WTC11 (cell line): Measurements from ENCODE around the gene SH3D19. TPM values are rescaled to one million over a fixed set of nuclear protein-coding genes. Genes with fewer than 3 reads are reported as not detected.

ENCODE experiments used
- ATAC-seq: fragments of 200-7000 bp; cut with Tn5 transposase; 2 replicates; pipeline ENCODE4 v1.10.0; 2021; ENCODE audit warnings: mild to moderate bottlenecking, moderate library complexity
- CTCF ChIA-PET: fragments of 300-600 bp; sonication (Branson Sonifier 250); formaldehyde crosslinking; loops from one replicate; lab custom pipeline; 2021; ENCODE audit warnings: antibody characterized with exemption; lab: Charles Lee
- POLR2A ChIA-PET: fragments of 350-600 bp; sonication (Branson Sonifier 250); formaldehyde crosslinking; loops from one replicate; lab custom pipeline; 2021; ENCODE audit warnings: antibody characterized with exemption; lab: Charles Lee
- DNase-seq: peaks from one replicate; pipeline ENCODE4 v3.0.0; 2021; ENCODE audit warnings: low spot score
- H3K27ac Mint-ChIP-seq: 2 replicates; pipeline ENCODE4 v1.8.0; 2021; ENCODE audit warnings: mixed read lengths
- H3K27me3 Mint-ChIP-seq: 2 replicates; pipeline ENCODE4 v1.8.0; 2021; ENCODE audit warnings: low read depth, mild to moderate bottlenecking, moderate library complexity, mixed read lengths
- H3K36me3 Mint-ChIP-seq: 2 replicates; pipeline ENCODE4 v1.8.0; 2021; ENCODE audit warnings: mixed read lengths
- H3K4me1 Mint-ChIP-seq: 2 replicates; pipeline ENCODE4 v1.8.0; 2022; ENCODE audit warnings: mixed read lengths
- H3K4me3 Mint-ChIP-seq: 2 replicates; pipeline ENCODE4 v1.8.0; 2021; ENCODE audit warnings: mild to moderate bottlenecking, moderate library complexity, mixed read lengths
- H3K9me3 Mint-ChIP-seq: 2 replicates; pipeline ENCODE4 v1.8.0; 2021; ENCODE audit warnings: mixed read lengths
- AFF4 ChIP-seq: sonication (generic); formaldehyde crosslinking; IDR thresholded peaks from 2 replicates; pipeline ENCODE4 v1.8.1; 2023; ENCODE audit warnings: mild to moderate bottlenecking, missing genetic modification reagents, borderline replicate concordance
- ATF1 ChIP-seq: sonication (generic); formaldehyde crosslinking; IDR thresholded peaks from 2 replicates; pipeline ENCODE4 v1.8.1; 2023; ENCODE audit warnings: mild to moderate bottlenecking, moderate library complexity, missing genetic modification reagents
- ATF3 ChIP-seq: sonication (generic); formaldehyde crosslinking; conservative IDR thresholded peaks from 2 replicates; pipeline ENCODE4 v1.8.1; 2022; ENCODE audit warnings: mild to moderate bottlenecking, missing genetic modification reagents
- CBFB ChIP-seq: sonication (generic); formaldehyde crosslinking; IDR thresholded peaks from 2 replicates; pipeline ENCODE4 v1.8.1; 2022; ENCODE audit warnings: mild to moderate bottlenecking, low read depth, missing genetic modification reagents
- CREB1 ChIP-seq: sonication (generic); formaldehyde crosslinking; IDR thresholded peaks from 2 replicates; pipeline ENCODE4 v1.8.0; 2023; ENCODE audit warnings: mild to moderate bottlenecking, missing genetic modification reagents
- EMX1 ChIP-seq: fragments of 250-450 bp; sonication (Bioruptor Pico); IDR thresholded peaks from 2 replicates; pipeline ENCODE4 v1.8.0; 2021; ENCODE audit warnings: mild to moderate bottlenecking
- FOXP4 ChIP-seq: sonication (generic); formaldehyde crosslinking; IDR thresholded peaks from 2 replicates; pipeline ENCODE4 v1.8.0; 2022; ENCODE audit warnings: mild to moderate bottlenecking, missing genetic modification reagents
- IRF2 ChIP-seq: sonication (generic); formaldehyde crosslinking; IDR thresholded peaks from 2 replicates; pipeline ENCODE4 v1.8.0; 2022; ENCODE audit warnings: low read depth, missing genetic modification reagents, borderline replicate concordance
- NFATC4 ChIP-seq: fragments of 250-450 bp; sonication (Bioruptor Pico); IDR thresholded peaks from 2 replicates; pipeline ENCODE4 v1.9.0; 2021; ENCODE audit warnings: mild to moderate bottlenecking
- NFE2L1 ChIP-seq: sonication (generic); formaldehyde crosslinking; IDR thresholded peaks from 2 replicates; pipeline ENCODE4 v1.8.1; 2023; ENCODE audit warnings: missing genetic modification reagents
- NFYB ChIP-seq: sonication (generic); formaldehyde crosslinking; conservative IDR thresholded peaks from 2 replicates; pipeline ENCODE4 v1.8.0; 2022; ENCODE audit warnings: low read depth, missing genetic modification reagents
- NR1H2 ChIP-seq: sonication (generic); formaldehyde crosslinking; IDR thresholded peaks from 2 replicates; pipeline ENCODE4 v1.9.0; 2021; ENCODE audit warnings: mild to moderate bottlenecking, moderate library complexity, missing genetic modification reagents
- OVOL2 ChIP-seq: fragments of 250-450 bp; sonication (Bioruptor Pico); IDR thresholded peaks from 2 replicates; pipeline ENCODE4 v1.9.0; 2021; ENCODE audit warnings: mild to moderate bottlenecking, borderline replicate concordance
- SP1 ChIP-seq: sonication (generic); formaldehyde crosslinking; conservative IDR thresholded peaks from 2 replicates; pipeline ENCODE4 v1.8.1; 2022; ENCODE audit warnings: missing genetic modification reagents
- ZMAT4 ChIP-seq: fragments of 250-450 bp; sonication (Bioruptor Pico); IDR thresholded peaks from 2 replicates; pipeline ENCODE4 v1.9.0; 2021; ENCODE audit warnings: mild to moderate bottlenecking
- ZNF671 ChIP-seq: fragments of 250-450 bp; sonication (Bioruptor Pico); IDR thresholded peaks from 2 replicates; pipeline ENCODE4 v1.8.0; 2021; ENCODE audit warnings: mild to moderate bottlenecking
- total RNA-seq: library from RNA; stranded (reverse); gene quantifications from 3 replicates; pipeline ENCODE4 v1.2.3, GENCODE V29; 2021
- TF ChIP-seq, protein P1 (sequence below): sonication (generic); formaldehyde crosslinking; IDR thresholded peaks from 2 replicates; pipeline ENCODE4 v1.8.0; 2022; ENCODE audit warnings: mild to moderate bottlenecking, missing genetic modification reagents
- TF ChIP-seq, protein P2 (sequence below): fragments of 200-600 bp; IDR thresholded peaks from 2 replicates; pipeline ENCODE4 v1.8.0; 2022; ENCODE audit warnings: antibody characterized with exemption
- TF ChIP-seq, protein P3 (sequence below): sonication (generic); formaldehyde crosslinking; IDR thresholded peaks from 2 replicates; pipeline ENCODE4 v1.8.1; 2023; ENCODE audit warnings: mild to moderate bottlenecking, missing genetic modification reagents, moderate library complexity
- TF ChIP-seq, protein P4 (sequence below): sonication (generic); formaldehyde crosslinking; IDR thresholded peaks from 2 replicates; pipeline ENCODE4 v1.8.0; 2022; ENCODE audit warnings: mild to moderate bottlenecking, missing genetic modification reagents

SH3D19 gene
- total RNA-seq, 1 experiment from 2014 or later, result 41.6 TPM

GRCh38 chr4:151361966-151362365, 36.6 kb upstream of the SH3D19 start (continued):
- TF ChIP-seq, protein P1, sequence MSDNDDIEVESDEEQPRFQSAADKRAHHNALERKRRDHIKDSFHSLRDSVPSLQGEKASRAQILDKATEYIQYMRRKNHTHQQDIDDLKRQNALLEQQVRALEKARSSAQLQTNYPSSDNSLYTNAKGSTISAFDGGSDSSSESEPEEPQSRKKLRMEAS, result no peak
- TF ChIP-seq ZNF671 (CRISPR knock-in tag) (no peak), ATF1 (CRISPR knock-in tag) (no peak), ATF3 (no peak), AFF4 (CRISPR knock-in tag) (no peak)
- TF ChIP-seq, protein P2, sequence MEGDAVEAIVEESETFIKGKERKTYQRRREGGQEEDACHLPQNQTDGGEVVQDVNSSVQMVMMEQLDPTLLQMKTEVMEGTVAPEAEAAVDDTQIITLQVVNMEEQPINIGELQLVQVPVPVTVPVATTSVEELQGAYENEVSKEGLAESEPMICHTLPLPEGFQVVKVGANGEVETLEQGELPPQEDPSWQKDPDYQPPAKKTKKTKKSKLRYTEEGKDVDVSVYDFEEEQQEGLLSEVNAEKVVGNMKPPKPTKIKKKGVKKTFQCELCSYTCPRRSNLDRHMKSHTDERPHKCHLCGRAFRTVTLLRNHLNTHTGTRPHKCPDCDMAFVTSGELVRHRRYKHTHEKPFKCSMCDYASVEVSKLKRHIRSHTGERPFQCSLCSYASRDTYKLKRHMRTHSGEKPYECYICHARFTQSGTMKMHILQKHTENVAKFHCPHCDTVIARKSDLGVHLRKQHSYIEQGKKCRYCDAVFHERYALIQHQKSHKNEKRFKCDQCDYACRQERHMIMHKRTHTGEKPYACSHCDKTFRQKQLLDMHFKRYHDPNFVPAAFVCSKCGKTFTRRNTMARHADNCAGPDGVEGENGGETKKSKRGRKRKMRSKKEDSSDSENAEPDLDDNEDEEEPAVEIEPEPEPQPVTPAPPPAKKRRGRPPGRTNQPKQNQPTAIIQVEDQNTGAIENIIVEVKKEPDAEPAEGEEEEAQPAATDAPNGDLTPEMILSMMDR, result no peak
- TF ChIP-seq, protein P3, sequence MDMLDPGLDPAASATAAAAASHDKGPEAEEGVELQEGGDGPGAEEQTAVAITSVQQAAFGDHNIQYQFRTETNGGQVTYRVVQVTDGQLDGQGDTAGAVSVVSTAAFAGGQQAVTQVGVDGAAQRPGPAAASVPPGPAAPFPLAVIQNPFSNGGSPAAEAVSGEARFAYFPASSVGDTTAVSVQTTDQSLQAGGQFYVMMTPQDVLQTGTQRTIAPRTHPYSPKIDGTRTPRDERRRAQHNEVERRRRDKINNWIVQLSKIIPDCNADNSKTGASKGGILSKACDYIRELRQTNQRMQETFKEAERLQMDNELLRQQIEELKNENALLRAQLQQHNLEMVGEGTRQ (CRISPR knock-in tag), result no peak

GRCh38 chr4:151361126-151361525, 35.7 kb upstream of the SH3D19 start:
- H3K27me3 Mint-ChIP-seq, result no peaks in the 10 kb centered on the region
- no peak overlapping the region for H3K4me3 Mint-ChIP-seq
- ATAC-seq (no peak), DNase-seq (no peak)
- POLR2A ChIA-PET, result no interaction called here
- H3K9me3 Mint-ChIP-seq, result no peaks in the 10 kb centered on the region
- TF ChIP-seq SP1 (CRISPR knock-in tag) (no peak), IRF2 (CRISPR knock-in tag) (no peak), ZMAT4 (CRISPR knock-in tag) (no peak), NR1H2 (CRISPR knock-in tag) (no peak), EMX1 (CRISPR knock-in tag) (no peak), CBFB (no peak), OVOL2 (CRISPR knock-in tag) (no peak), NFYB (CRISPR knock-in tag) (no peak), CREB1 (CRISPR knock-in tag) (no peak), FOXP4 (CRISPR knock-in tag) (no peak), NFE2L1 (CRISPR knock-in tag) (no peak), NFATC4 (no peak), AFF4 (CRISPR knock-in tag) (no peak)
- TF ChIP-seq, protein P3 (CRISPR knock-in tag), result no peak
- TF ChIP-seq, protein P4, sequence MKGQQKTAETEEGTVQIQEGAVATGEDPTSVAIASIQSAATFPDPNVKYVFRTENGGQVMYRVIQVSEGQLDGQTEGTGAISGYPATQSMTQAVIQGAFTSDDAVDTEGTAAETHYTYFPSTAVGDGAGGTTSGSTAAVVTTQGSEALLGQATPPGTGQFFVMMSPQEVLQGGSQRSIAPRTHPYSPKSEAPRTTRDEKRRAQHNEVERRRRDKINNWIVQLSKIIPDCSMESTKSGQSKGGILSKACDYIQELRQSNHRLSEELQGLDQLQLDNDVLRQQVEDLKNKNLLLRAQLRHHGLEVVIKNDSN (CRISPR knock-in tag), result no peak
- TF ChIP-seq, all 79 proteins: peak for 0
- H3K36me3 Mint-ChIP-seq, result no peaks in the 10 kb centered on the region
- H3K4me1 Mint-ChIP-seq, result peaks cover 7% of the 10 kb centered on the region; the same call in 1 of the 2 replicates
- CTCF ChIA-PET, result no interaction called here
- no peak overlapping the region for H3K27ac Mint-ChIP-seq
